ENCODE data around the gene CBLB. TPM values are rescaled to one million over a fixed set of nuclear protein-coding genes. Genes with fewer than 3 reads are reported as not detected.

CBLB gene
- total RNA-seq, 1 donor from 2014 or later = 30.0 TPM

DNA sequence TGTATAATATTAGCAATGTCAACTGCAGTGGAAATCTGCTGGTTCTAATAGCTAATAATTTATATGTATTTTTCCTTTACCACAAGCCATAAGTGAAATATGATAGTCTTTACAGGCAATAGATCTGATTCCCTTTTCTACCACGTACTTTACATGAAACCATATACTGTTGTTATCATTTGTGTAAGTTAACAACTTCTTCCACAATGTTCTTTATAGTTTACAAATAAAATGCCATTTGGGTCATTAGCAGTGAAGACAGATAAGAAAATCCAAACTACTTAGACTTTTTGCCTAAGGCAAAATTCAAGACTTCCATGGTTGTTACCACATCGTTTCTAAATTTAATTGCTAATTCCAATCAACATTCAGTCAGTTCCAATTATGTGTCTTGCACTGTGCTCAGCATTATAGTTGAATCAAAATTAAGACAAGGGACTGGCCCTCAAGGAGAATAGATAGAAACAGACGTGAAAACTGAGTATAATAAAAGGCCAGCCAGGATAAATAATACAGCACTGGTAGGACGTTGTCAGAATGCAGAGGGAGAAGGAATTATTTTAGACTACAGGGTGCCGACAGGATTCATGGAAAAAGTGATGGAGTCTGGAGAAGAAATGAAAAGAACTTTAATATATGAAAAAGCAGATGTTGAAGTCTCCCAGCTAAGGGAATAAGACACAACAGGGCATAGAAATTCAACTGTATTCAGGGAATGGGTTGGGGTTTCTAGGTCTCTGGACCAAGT is 252.3 kb downstream of the CBLB start:
- no peak for DNase-seq (ENCODE audit: low read depth)
- TF ChIP-seq, protein P1, sequence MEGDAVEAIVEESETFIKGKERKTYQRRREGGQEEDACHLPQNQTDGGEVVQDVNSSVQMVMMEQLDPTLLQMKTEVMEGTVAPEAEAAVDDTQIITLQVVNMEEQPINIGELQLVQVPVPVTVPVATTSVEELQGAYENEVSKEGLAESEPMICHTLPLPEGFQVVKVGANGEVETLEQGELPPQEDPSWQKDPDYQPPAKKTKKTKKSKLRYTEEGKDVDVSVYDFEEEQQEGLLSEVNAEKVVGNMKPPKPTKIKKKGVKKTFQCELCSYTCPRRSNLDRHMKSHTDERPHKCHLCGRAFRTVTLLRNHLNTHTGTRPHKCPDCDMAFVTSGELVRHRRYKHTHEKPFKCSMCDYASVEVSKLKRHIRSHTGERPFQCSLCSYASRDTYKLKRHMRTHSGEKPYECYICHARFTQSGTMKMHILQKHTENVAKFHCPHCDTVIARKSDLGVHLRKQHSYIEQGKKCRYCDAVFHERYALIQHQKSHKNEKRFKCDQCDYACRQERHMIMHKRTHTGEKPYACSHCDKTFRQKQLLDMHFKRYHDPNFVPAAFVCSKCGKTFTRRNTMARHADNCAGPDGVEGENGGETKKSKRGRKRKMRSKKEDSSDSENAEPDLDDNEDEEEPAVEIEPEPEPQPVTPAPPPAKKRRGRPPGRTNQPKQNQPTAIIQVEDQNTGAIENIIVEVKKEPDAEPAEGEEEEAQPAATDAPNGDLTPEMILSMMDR (IDR thresholded peaks at IDR 0.05; ENCODE audit: insufficient read depth, low read length, severe bottlenecking) = no peak
- H3K36me3 ChIP-seq (ENCODE audit: control insufficient read depth, insufficient read depth, low read length) = no peaks in the 10 kb centered on the region

DNA sequence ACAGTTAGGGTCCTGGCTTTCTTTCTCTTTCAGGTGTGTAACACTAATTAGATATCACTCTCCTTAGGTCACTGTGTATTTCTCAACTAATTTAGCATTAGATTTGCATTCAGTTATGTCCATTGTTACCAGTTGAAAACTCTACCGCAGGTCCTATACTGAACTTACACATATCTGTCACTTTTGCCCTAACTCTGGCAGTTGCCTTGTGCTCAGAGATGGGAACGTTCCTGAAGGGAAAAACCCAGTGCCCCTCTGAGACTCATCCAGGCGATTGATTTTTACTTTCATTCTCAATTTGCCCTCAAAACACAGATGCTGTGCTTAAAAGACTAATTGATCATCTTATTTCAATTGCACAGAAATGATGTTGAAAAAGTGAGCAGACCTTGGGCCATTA is 253.0 kb downstream of the CBLB start:
- Histone ChIP-seq H3K4me3 (ENCODE audit: low read depth, low read length) (no peak overlapping the region), H3K27me3 (ENCODE audit: control insufficient read depth, insufficient read depth, low read length) (no peaks in the 10 kb centered on the region), H3K36me3 (ENCODE audit: control insufficient read depth, insufficient read depth, low read length) (no peaks in the 10 kb centered on the region)
- DNase-seq (ENCODE audit: low read depth) (no peak), FAIRE-seq (no peak)
- TF ChIP-seq, protein P1 (IDR thresholded peaks at IDR 0.05; ENCODE audit: insufficient read depth, low read length, severe bottlenecking) = no peak

More for the DNA sequence above, 252.3 kb downstream of the CBLB start:
- Histone ChIP-seq H3K4me3 (ENCODE audit: low read depth, low read length) (no peak overlapping the region), H3K27me3 (ENCODE audit: control insufficient read depth, insufficient read depth, low read length) (no peaks in the 10 kb centered on the region)
- FAIRE-seq = no peak

DNA sequence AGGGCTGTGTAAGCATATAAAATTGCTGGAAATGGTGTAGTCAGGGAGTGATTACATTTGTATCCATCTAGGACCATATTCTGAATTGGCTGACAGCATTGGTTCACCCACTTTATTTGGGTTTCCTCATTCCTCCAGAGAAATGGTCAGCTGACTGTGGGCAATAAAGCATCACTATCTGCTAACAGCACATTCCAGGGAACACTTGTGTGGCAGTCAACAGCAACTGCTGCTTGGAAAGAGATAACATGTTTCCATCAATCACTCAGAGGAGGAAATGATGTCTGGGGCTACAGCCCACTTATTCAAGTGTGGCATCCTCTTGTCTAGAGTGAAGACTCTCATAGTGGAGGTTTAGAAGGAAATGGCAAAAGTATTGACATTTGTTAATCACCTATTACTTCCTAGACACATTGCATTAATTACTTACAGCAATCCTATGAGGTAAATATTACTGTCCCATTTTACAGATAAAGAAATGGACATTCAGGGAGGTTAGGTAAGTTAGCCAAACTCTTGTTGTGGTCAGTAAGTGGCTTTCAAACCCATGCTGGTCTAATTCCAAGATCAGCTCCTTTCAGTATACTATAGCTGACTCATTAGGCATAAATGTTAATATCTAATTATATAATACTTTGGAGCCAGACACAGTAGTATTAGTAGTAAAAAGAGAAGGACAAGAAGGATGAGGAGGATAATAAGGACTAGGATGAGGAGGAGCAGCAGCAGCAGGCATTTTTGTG is 254.4 kb downstream of the CBLB start:
- DNase-seq (ENCODE audit: low read depth) (no peak), FAIRE-seq (no peak)
- Histone ChIP-seq H3K36me3 (ENCODE audit: control insufficient read depth, insufficient read depth, low read length) (no peaks in the 10 kb centered on the region), H3K27me3 (ENCODE audit: control insufficient read depth, insufficient read depth, low read length) (no peaks in the 10 kb centered on the region), H3K4me3 (ENCODE audit: low read depth, low read length) (no peak overlapping the region)
- TF ChIP-seq, protein P1 (IDR thresholded peaks at IDR 0.05; ENCODE audit: insufficient read depth, low read length, severe bottlenecking) = no peak

DNA sequence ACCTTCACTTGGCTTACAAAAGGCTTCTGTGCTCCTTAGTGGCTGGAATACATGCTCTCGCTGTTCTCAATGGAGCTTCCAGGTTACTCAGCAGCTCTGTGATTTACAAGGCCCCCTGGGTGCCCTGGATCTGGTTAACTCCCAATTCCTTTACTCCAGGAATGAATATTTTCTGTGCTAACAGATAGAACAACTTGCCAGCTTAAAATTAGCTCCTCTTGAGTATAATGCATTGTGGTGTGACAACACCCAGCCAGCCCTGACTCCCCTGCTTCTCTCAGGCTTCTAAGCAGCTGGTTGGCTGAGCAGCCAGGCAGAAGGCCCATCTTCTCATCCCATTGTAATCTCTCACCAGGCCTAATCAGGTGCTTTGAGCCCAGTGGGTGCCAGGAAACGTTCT is 255.7 kb downstream of the CBLB start:
- TF ChIP-seq, protein P1 (IDR thresholded peaks at IDR 0.05; ENCODE audit: insufficient read depth, low read length, severe bottlenecking) = no peak
- H3K27me3 ChIP-seq (ENCODE audit: control insufficient read depth, insufficient read depth, low read length) = no peaks in the 10 kb centered on the region
- no peak for FAIRE-seq
- H3K36me3 ChIP-seq (ENCODE audit: control insufficient read depth, insufficient read depth, low read length) = no peaks in the 10 kb centered on the region
- DNase-seq (ENCODE audit: low read depth) = no peak
- H3K4me3 ChIP-seq (ENCODE audit: low read depth, low read length) = no peak overlapping the region

DNA sequence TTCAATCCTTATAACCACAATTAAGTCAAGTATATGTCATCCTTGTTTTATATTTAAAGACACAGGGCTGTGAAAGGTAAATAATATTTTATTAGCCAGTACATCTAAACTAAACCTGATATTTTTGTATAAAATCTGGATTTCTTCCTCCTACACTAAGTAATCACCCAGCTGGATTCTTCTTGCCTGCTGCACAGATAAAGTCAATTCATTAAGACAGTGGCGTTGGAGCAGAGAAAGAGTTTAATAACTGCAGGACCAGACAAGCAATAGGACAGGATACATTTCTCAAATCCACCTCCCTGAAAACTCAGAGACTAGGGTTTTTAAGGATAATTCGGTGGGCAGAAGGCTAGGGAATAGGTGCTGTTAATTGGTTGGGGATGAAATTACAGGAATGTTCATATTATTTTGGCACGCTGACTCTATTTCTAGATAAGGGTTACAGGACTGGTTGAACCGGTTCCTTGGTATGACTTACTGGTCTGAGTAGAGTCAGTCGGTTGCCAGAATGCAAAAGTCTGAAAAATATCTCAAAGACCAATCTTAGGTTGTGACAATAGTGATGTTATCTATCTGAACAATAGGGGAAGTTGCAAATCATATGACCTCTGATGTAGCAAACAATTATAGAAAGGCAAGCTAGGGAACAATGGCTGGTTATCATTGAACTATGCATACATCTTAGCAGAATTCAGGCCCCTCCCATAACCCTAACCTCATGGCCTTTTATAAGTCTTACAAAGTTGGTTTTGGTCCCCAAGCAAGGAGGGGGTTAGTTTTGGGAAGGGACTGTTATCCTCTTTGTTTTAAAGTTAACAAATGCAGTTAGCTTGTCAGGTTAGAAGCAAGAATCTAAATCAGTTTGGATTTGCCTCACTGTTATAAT is 257.3 kb downstream of the CBLB start:
- TF ChIP-seq, protein P1 (IDR thresholded peaks at IDR 0.05; ENCODE audit: insufficient read depth, low read length, severe bottlenecking) = no peak
- Histone ChIP-seq H3K4me3 (ENCODE audit: low read depth, low read length) (no peak overlapping the region), H3K27me3 (ENCODE audit: control insufficient read depth, insufficient read depth, low read length) (no peaks in the 10 kb centered on the region), H3K36me3 (ENCODE audit: control insufficient read depth, insufficient read depth, low read length) (no peaks in the 10 kb centered on the region)
- FAIRE-seq = no peak
- peak; percentile 87 for DNase-seq (ENCODE audit: low read depth)
